Activated CD4-positive, alpha-beta T cell treated with anti-CD3 and anti-CD28 coated beads, Interleukin-10, Interleukin-2, amounts not matched to agents 100 ng/mL and 50 ng/mL, durations not matched to agents 16 hours and 8 hours (primary cell): ENCODE measurements around the gene CBX4.

Source experiments
- DNase-seq: peaks from one replicate; pipeline ENCODE4 v3.0.0-alpha.2; 2020

The CBX4 gene

GRCh38 chr17:79841369-79842135, 2.3 kb upstream of the CBX4 start:
- no peak for DNase-seq

- DNase-seq: no peak
Measured at GRCh38 chr17:79840989-79841286, 1.7 kb upstream of the CBX4 start.

GRCh38 chr17:79840269-79840988, 1.2 kb upstream of the CBX4 start:
- peak; percentile 20 for DNase-seq

- peak; percentile 58 for DNase-seq
Measured at GRCh38 chr17:79838522-79839274, 542 bp downstream of the CBX4 start.

GRCh38 chr17:79837888-79838521, 1.2 kb downstream of the CBX4 start:
- peak; percentile 28 for DNase-seq

- DNase-seq: peak; percentile 58
Measured at GRCh38 chr17:79836972-79837887, 2.0 kb downstream of the CBX4 start.

GRCh38 chr17:79836510-79836971, 2.7 kb downstream of the CBX4 start:
- DNase-seq: no peak

GRCh38 chr17:79835953-79836509, 3.2 kb downstream of the CBX4 start:
- DNase-seq: no peak

GRCh38 chr17:79835470-79835899, 3.8 kb downstream of the CBX4 start:
- DNase-seq: no peak

- peak; percentile 43 for DNase-seq
Measured at GRCh38 chr17:79834565-79835469, 4.4 kb downstream of the CBX4 start.

GRCh38 chr17:79833744-79834564, 5.3 kb downstream of the CBX4 start:
- DNase-seq: no peak

- DNase-seq: no peak
Measured at GRCh38 chr17:79833110-79833450, 6.2 kb downstream of the CBX4 start.

GRCh38 chr17:79832218-79833109, 6.8 kb downstream of the CBX4 start:
- no peak for DNase-seq

GRCh38 chr17:79831265-79832217, 7.7 kb downstream of the CBX4 start:
- no peak for DNase-seq

GRCh38 chr17:79830763-79831264, 8.4 kb downstream of the CBX4 start:
- DNase-seq: no peak

- DNase-seq: no peak
Measured at GRCh38 chr17:79830303-79830702, 8.9 kb downstream of the CBX4 start.

- DNase-seq: no peak
Measured at GRCh38 chr17:79829457-79829856, 9.8 kb downstream of the CBX4 start.
